HUES64 (cell line): ENCODE results near the gene UMOD.

Source experiments
- H3K27ac ChIP-seq: 2 replicates; pipeline ENCODE4 v1.7.0; 2013; ENCODE audit warnings: low read depth, low read length, inconsistent platforms
- H3K27me3 ChIP-seq: 2 replicates; pipeline ENCODE4 v1.6.1; 2013; ENCODE audit warnings: mild to moderate bottlenecking, low read length; ENCODE audit not compliant: insufficient read depth
- H3K36me3 ChIP-seq: 2 replicates; pipeline ENCODE4 v1.6.1; 2013; ENCODE audit warnings: mild to moderate bottlenecking, low read length; ENCODE audit not compliant: insufficient read depth
- H3K4me1 ChIP-seq: 2 replicates; pipeline ENCODE4 v1.6.1; 2013; ENCODE audit warnings: mild to moderate bottlenecking, low read length, moderate library complexity; ENCODE audit not compliant: insufficient read depth
- H3K4me3 ChIP-seq: 2 replicates; pipeline ENCODE4 v1.5.1; 2013; ENCODE audit warnings: mild to moderate bottlenecking, low read length, moderate library complexity
- H3K9ac ChIP-seq: 2 replicates; pipeline ENCODE4 v1.6.1; 2013; ENCODE audit warnings: mild to moderate bottlenecking, low read depth, low read length
- H3K9me3 ChIP-seq: 2 replicates; pipeline ENCODE4 v1.6.1; 2013; ENCODE audit warnings: low read depth, low read length; ENCODE audit not compliant: insufficient read depth
- WGBS: fragments of 150-250, 120-280 bp; methylation state at CpG from one replicate; pipeline ENCODE4 v1.1.7; 2013; ENCODE audit warnings: missing lambda C conversion rate; 5-methylcytosine and 5-hydroxymethylcytosine counted together

The UMOD gene

GRCh38 chr16:20387978-20388377 lies 35.5 kb upstream of the UMOD start:
- Histone ChIP-seq H3K9ac (no peak overlapping the region), H3K4me3 (no peak overlapping the region), H3K27ac (no peak overlapping the region), H3K9me3 (no peaks in the 10 kb centered on the region), H3K36me3 (no peaks in the 10 kb centered on the region), H3K27me3 (peaks cover 5% of the 10 kb centered on the region; the same call in 1 of the 2 replicates), H3K4me1 (no peaks in the 10 kb centered on the region)
- 93% methylated on average over 3 of the region's 3 CpGs for WGBS

GRCh38 chr16:20385844-20386832 lies 33.6 kb upstream of the UMOD start:
- H3K27ac ChIP-seq = no peak overlapping the region
- no peaks in the 10 kb centered on the region for H3K36me3 ChIP-seq
- H3K27me3 ChIP-seq = peaks cover 5% of the 10 kb centered on the region; the same call in 1 of the 2 replicates
- H3K4me3 ChIP-seq = peak overlapping the region; percentile 50
- 0 out of 2 replicates have a peak overlapping the region, but pooled peaks have one; percentile 44 for H3K9ac ChIP-seq
- no peaks in the 10 kb centered on the region for H3K4me1 ChIP-seq
- WGBS = 57% methylated on average over 30 of the region's 30 CpGs
- H3K9me3 ChIP-seq = no peaks in the 10 kb centered on the region

DNA sequence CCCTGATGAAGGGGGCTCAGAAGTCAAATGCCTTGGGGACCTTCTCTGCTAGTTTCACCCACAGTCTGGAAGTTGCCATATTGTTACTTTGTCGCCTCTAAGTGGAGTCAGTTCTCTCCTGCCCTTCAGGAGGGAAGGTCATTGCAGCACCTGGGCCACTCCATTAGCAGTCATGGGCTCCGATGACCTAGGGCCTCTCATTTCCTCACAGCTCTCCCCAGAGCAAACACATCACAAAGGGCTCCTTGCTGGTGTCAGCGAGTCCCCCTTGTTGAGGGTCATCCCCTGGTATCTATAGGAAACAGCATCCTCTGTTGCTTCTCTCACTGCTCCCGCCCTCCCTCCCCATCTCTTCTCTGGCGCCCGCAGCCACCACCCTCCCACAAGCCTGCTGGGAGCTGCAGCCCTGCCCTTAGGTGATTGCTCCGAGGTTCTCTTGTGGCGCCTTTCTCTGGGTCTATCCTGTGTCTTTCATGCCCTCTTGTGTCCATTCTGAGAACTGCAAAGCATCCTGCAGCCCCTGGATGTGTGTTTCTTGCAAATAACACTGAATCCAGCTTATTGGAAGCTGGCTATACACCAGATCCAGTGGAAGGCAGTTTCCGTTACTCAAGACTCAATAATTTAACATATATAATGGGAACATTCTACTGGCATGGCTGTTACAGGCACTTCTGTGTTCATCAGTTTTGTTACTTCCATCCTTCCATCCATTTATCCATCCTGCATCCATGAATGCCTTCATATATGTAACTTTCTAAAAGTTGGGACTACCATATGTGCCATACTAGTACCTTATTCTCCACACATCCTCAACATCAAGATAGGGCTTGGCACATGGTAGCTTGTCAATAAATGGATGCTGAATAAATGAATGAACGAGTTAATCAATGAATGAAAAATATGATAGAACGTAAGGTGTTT lies 30.9 kb upstream of the UMOD start:
- 37% methylated on average over 11 of the region's 11 CpGs for WGBS
- H3K4me3 ChIP-seq = no peak overlapping the region
- no peak overlapping the region for H3K27ac ChIP-seq
- no peak overlapping the region for H3K9ac ChIP-seq
- no peaks in the 10 kb centered on the region for H3K4me1 ChIP-seq
- peaks cover 5% of the 10 kb centered on the region; the same call in 1 of the 2 replicates for H3K27me3 ChIP-seq
- H3K36me3 ChIP-seq = no peaks in the 10 kb centered on the region
- H3K9me3 ChIP-seq = no peaks in the 10 kb centered on the region

DNA sequence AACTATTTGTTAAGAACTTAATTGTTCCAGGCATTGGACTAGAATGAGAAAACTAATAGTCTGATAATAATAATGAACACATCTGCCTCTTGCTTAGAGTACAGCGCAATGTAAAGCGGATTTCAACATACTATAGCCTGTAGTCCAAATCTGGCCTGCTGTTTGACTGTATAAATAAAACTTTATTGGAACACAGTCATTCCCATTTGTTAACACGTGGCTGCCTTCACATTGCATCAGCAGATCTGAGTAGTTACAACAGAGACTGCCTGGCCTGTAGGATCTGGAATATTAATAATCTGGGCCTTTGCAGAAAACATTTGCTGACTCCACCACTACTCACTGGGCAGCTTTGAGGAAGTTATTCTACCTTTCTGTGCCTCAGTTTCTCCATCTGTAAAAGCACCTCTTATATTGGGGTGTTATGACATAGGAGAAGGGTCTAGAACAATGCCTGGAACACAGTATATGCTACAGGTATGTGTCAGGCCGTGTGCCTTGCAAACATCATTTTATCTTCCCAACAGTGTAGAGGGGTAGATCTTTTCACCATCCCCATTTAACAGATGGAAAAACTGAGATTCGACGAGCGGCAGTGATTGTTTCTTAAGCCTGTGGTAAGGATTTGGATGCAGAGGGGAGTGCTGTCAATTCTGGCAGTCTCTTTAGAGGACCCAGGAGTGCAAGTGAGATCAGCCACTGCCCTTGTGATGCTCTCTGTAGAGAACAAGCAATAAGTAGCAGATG lies 29.9 kb upstream of the UMOD start:
- Histone ChIP-seq H3K4me3 (no peak overlapping the region), H3K9me3 (no peaks in the 10 kb centered on the region), H3K36me3 (no peaks in the 10 kb centered on the region), H3K9ac (no peak overlapping the region), H3K27ac (no peak overlapping the region), H3K27me3 (peaks cover 5% of the 10 kb centered on the region; the same call in 1 of the 2 replicates), H3K4me1 (no peaks in the 10 kb centered on the region)
- 93% methylated on average over 6 of the region's 7 CpGs for WGBS

DNA sequence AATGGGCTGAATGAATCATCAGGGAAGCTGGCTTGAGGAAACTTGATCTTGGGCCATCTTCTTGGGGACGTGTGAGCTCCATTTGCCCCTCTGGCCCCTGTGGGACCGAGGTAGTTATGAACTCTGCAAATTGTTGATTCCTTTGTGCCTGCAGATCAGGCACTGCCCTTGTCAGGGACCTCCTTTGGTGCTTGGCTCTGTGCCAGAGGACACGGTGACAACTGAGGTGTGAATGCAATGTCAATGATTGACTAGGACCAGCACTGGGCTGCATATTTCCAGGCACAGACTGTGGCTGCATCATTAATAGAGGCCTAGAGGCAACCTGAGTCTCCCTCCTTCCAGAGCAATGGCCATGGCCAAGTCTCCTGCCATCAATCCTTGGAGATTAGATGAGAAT lies 28.3 kb upstream of the UMOD start:
- H3K9me3 ChIP-seq = no peaks in the 10 kb centered on the region
- no peaks in the 10 kb centered on the region for H3K36me3 ChIP-seq
- H3K27me3 ChIP-seq = no peaks in the 10 kb centered on the region
- no peak overlapping the region for H3K4me3 ChIP-seq
- no peaks in the 10 kb centered on the region for H3K4me1 ChIP-seq
- 85% methylated on average over 3 of the region's 3 CpGs for WGBS
- no peak overlapping the region for H3K27ac ChIP-seq
- no peak overlapping the region for H3K9ac ChIP-seq

- H3K27ac ChIP-seq = no peak overlapping the region
- H3K36me3 ChIP-seq = no peaks in the 10 kb centered on the region
- no peak overlapping the region for H3K9ac ChIP-seq
- H3K4me1 ChIP-seq = no peaks in the 10 kb centered on the region
- no peak overlapping the region for H3K4me3 ChIP-seq
- no peaks in the 10 kb centered on the region for H3K9me3 ChIP-seq
- H3K27me3 ChIP-seq = no peaks in the 10 kb centered on the region
- WGBS = 91% methylated on average over 5 of the region's 5 CpGs
Observed at GRCh38 chr16:20377181-20377580, 24.7 kb upstream of the UMOD start.

GRCh38 chr16:20372701-20373100 lies 20.2 kb upstream of the UMOD start:
- no peak overlapping the region for H3K27ac ChIP-seq
- no peak overlapping the region for H3K9ac ChIP-seq
- H3K4me1 ChIP-seq = no peaks in the 10 kb centered on the region
- WGBS = 85% methylated on average over 5 of the region's 5 CpGs
- H3K36me3 ChIP-seq = no peaks in the 10 kb centered on the region
- H3K9me3 ChIP-seq = no peaks in the 10 kb centered on the region
- H3K27me3 ChIP-seq = no peaks in the 10 kb centered on the region
- no peak overlapping the region for H3K4me3 ChIP-seq

- Histone ChIP-seq H3K9me3 (no peaks in the 10 kb centered on the region), H3K4me1 (no peaks in the 10 kb centered on the region), H3K4me3 (no peak overlapping the region), H3K27me3 (no peaks in the 10 kb centered on the region), H3K36me3 (no peaks in the 10 kb centered on the region), H3K27ac (no peak overlapping the region), H3K9ac (no peak overlapping the region)
- WGBS = 95% methylated on average over 9 of the region's 9 CpGs
Observed at GRCh38 chr16:20369452-20370054, 17.0 kb upstream of the UMOD start.

- H3K27me3 ChIP-seq = no peaks in the 10 kb centered on the region
- H3K9me3 ChIP-seq = no peaks in the 10 kb centered on the region
- no peak overlapping the region for H3K9ac ChIP-seq
- 83% methylated on average over 3 of the region's 3 CpGs for WGBS
- H3K36me3 ChIP-seq = no peaks in the 10 kb centered on the region
- no peak overlapping the region for H3K4me3 ChIP-seq
- H3K27ac ChIP-seq = no peak overlapping the region
- no peaks in the 10 kb centered on the region for H3K4me1 ChIP-seq
Observed at GRCh38 chr16:20364051-20364450, 11.5 kb upstream of the UMOD start.

- no peaks in the 10 kb centered on the region for H3K4me1 ChIP-seq
- no peaks in the 10 kb centered on the region for H3K36me3 ChIP-seq
- H3K4me3 ChIP-seq = no peak overlapping the region
Observed at GRCh38 chr16:20363191-20363590, 10.7 kb upstream of the UMOD start.

More at GRCh38 chr16:20363191-20363590, 10.7 kb upstream of the UMOD start:
- Histone ChIP-seq H3K27me3 (no peaks in the 10 kb centered on the region), H3K27ac (no peak overlapping the region), H3K9ac (no peak overlapping the region), H3K9me3 (no peaks in the 10 kb centered on the region)
- 97% methylated on average over 2 of the region's 2 CpGs for WGBS
